Measurements from ENCODE around the gene PRKCQ.

Gene PRKCQ

GRCh38 chr10:6607778-6608177 is 27.7 kb upstream of the PRKCQ start:
- no peak overlapping the region for H3K4ac ChIP-seq (ENCODE audit: low read depth, low read length)
- H3K79me1 ChIP-seq (ENCODE audit: low read length) = no peaks in the 10 kb centered on the region
- no peak overlapping the region for H3K23ac ChIP-seq (ENCODE audit: low read length)
- H3K9ac ChIP-seq (ENCODE audit: low read length) = no peak overlapping the region
- no peak overlapping the region for H2AFZ ChIP-seq (ENCODE audit: insufficient read depth, low read length, poor library complexity)
- H4K91ac ChIP-seq (ENCODE audit: low read depth, low read length) = no peak overlapping the region
- no peak overlapping the region for H3K14ac ChIP-seq (ENCODE audit: low read length)
- no peak overlapping the region for H3K4me3 ChIP-seq (ENCODE audit: low read depth, low read length)
- H3K27me3 ChIP-seq (ENCODE audit: insufficient read depth, low read length) = no peaks in the 10 kb centered on the region
- no peak overlapping the region for H2AK5ac ChIP-seq (ENCODE audit: low read length)
- DNase-seq = peak in 1 of 2 donors; percentile 33
- no peak overlapping the region for H4K12ac ChIP-seq (ENCODE audit: low read depth, low read length)
- no peak overlapping the region for H4K8ac ChIP-seq (ENCODE audit: low read depth, low read length)
- no peak overlapping the region for H2BK120ac ChIP-seq (ENCODE audit: insufficient read depth, low read length, poor library complexity)
- H3K27ac ChIP-seq (ENCODE audit: low read depth, low read length) = no peak overlapping the region
- peaks cover 3% of the 10 kb centered on the region for H3K9me3 ChIP-seq (ENCODE audit: insufficient read depth, low read depth, low read length)
- no peaks in the 10 kb centered on the region for H3K36me3 ChIP-seq (ENCODE audit: control insufficient read depth in 1 of 2, insufficient read depth in 2 of 2, low read length in 2 of 2)
- H3K4me1 ChIP-seq (ENCODE audit: control insufficient read depth in 1 of 2, insufficient read depth in 2 of 2, low read length in 2 of 2) = peaks cover 0 to 2% of the 10 kb centered on the region in 2 experiments
- H2BK12ac ChIP-seq (ENCODE audit: low read length) = no peak overlapping the region
- H3K18ac ChIP-seq (ENCODE audit: low read length) = no peak overlapping the region
- no peak overlapping the region for H2BK5ac ChIP-seq (ENCODE audit: low read depth, low read length, poor library complexity)
- no peaks in the 10 kb centered on the region for H3K79me2 ChIP-seq (ENCODE audit: control insufficient read depth, insufficient read depth, low read length, poor library complexity)
- H3K4me2 ChIP-seq (ENCODE audit: low read length) = no peak overlapping the region
- WGBS (ENCODE audit: extremely low coverage, insufficient coverage, insufficient read length) = no CpG with 5 or more reads among the region's 2 CpGs

- no peak overlapping the region for H2BK5ac ChIP-seq (ENCODE audit: low read depth, low read length, poor library complexity)
- WGBS (ENCODE audit: extremely low coverage, insufficient coverage, insufficient read length) = no CpG with 5 or more reads among the region's 3 CpGs
- no peak overlapping the region for H2BK12ac ChIP-seq (ENCODE audit: low read length)
- no peak overlapping the region for H3K4me3 ChIP-seq (ENCODE audit: low read depth, low read length)
- H3K36me3 ChIP-seq (ENCODE audit: control insufficient read depth in 1 of 2, insufficient read depth in 2 of 2, low read length in 2 of 2) = no peaks in the 10 kb centered on the region
- no peaks in the 10 kb centered on the region for H3K79me2 ChIP-seq (ENCODE audit: control insufficient read depth, insufficient read depth, low read length, poor library complexity)
- H3K27ac ChIP-seq (ENCODE audit: low read depth, low read length) = no peak overlapping the region
- H3K4ac ChIP-seq (ENCODE audit: low read depth, low read length) = no peak overlapping the region
- no peaks in the 10 kb centered on the region for H3K27me3 ChIP-seq (ENCODE audit: insufficient read depth, low read length)
- no peak overlapping the region for H3K18ac ChIP-seq (ENCODE audit: low read length)
- no peak overlapping the region for H4K8ac ChIP-seq (ENCODE audit: low read depth, low read length)
- DNase-seq = no peak
- H4K91ac ChIP-seq (ENCODE audit: low read depth, low read length) = no peak overlapping the region
- no peak overlapping the region for H2BK120ac ChIP-seq (ENCODE audit: insufficient read depth, low read length, poor library complexity)
- no peak overlapping the region for H3K9ac ChIP-seq (ENCODE audit: low read length)
- H4K12ac ChIP-seq (ENCODE audit: low read depth, low read length) = no peak overlapping the region
- no peak overlapping the region for H2AK5ac ChIP-seq (ENCODE audit: low read length)
- H2AFZ ChIP-seq (ENCODE audit: insufficient read depth, low read length, poor library complexity) = no peak overlapping the region
- H3K4me2 ChIP-seq (ENCODE audit: low read length) = no peak overlapping the region
- H3K79me1 ChIP-seq (ENCODE audit: low read length) = no peaks in the 10 kb centered on the region
- peaks cover 3% of the 10 kb centered on the region for H3K9me3 ChIP-seq (ENCODE audit: insufficient read depth, low read depth, low read length)
- no peak overlapping the region for H3K23ac ChIP-seq (ENCODE audit: low read length)
- no peak overlapping the region for H3K14ac ChIP-seq (ENCODE audit: low read length)
- H3K4me1 ChIP-seq (ENCODE audit: control insufficient read depth in 1 of 2, insufficient read depth in 2 of 2, low read length in 2 of 2) = peaks cover 0 to 2% of the 10 kb centered on the region in 2 experiments
Measured at GRCh38 chr10:6607182-6607581, 27.1 kb upstream of the PRKCQ start.

- WGBS (ENCODE audit: extremely low coverage, insufficient coverage, insufficient read length) = no CpG with 5 or more reads among the region's 15 CpGs
- Histone ChIP-seq H2BK5ac (ENCODE audit: low read depth, low read length, poor library complexity) (no peak overlapping the region), H3K79me2 (ENCODE audit: control insufficient read depth, insufficient read depth, low read length, poor library complexity) (no peaks in the 10 kb centered on the region), H3K4me1 (ENCODE audit: control insufficient read depth in 1 of 2, insufficient read depth in 2 of 2, low read length in 2 of 2) (peaks cover 0 to 4% of the 10 kb centered on the region in 2 experiments), H3K27me3 (ENCODE audit: insufficient read depth, low read length) (no peaks in the 10 kb centered on the region), H3K4me2 (ENCODE audit: low read length) (no peak overlapping the region), H3K79me1 (ENCODE audit: low read length) (no peaks in the 10 kb centered on the region), H3K4ac (ENCODE audit: low read depth, low read length) (no peak overlapping the region), H2BK12ac (ENCODE audit: low read length) (no peak overlapping the region), H3K4me3 (ENCODE audit: low read depth, low read length) (no peak overlapping the region), H3K9me3 (ENCODE audit: insufficient read depth, low read depth, low read length) (peaks cover 4% of the 10 kb centered on the region), H3K27ac (ENCODE audit: low read depth, low read length) (no peak overlapping the region), H3K9ac (ENCODE audit: low read length) (no peak overlapping the region), H2BK120ac (ENCODE audit: insufficient read depth, low read length, poor library complexity) (no peak overlapping the region), H3K36me3 (ENCODE audit: control insufficient read depth in 1 of 2, insufficient read depth in 2 of 2, low read length in 2 of 2) (no peaks in the 10 kb centered on the region), H4K8ac (ENCODE audit: low read depth, low read length) (no peak overlapping the region), H3K14ac (ENCODE audit: low read length) (no peak overlapping the region), H2AK5ac (ENCODE audit: low read length) (no peak overlapping the region), H2AFZ (ENCODE audit: insufficient read depth, low read length, poor library complexity) (no peak overlapping the region), H3K23ac (ENCODE audit: low read length) (no peak overlapping the region), H4K12ac (ENCODE audit: low read depth, low read length) (no peak overlapping the region), H3K18ac (ENCODE audit: low read length) (no peak overlapping the region), H4K91ac (ENCODE audit: low read depth, low read length) (no peak overlapping the region)
- peak; percentile 33 to 81 for DNase-seq
Measured at GRCh38 chr10:6603142-6604125, 23.4 kb upstream of the PRKCQ start.

GRCh38 chr10:6602700-6603084 is 22.6 kb upstream of the PRKCQ start:
- Histone ChIP-seq H2BK12ac (ENCODE audit: low read length) (no peak overlapping the region), H3K23ac (ENCODE audit: low read length) (no peak overlapping the region), H3K4me2 (ENCODE audit: low read length) (no peak overlapping the region), H3K4ac (ENCODE audit: low read depth, low read length) (no peak overlapping the region), H3K4me3 (ENCODE audit: low read depth, low read length) (no peak overlapping the region), H3K27ac (ENCODE audit: low read depth, low read length) (no peak overlapping the region), H3K14ac (ENCODE audit: low read length) (no peak overlapping the region), H4K8ac (ENCODE audit: low read depth, low read length) (no peak overlapping the region), H2BK120ac (ENCODE audit: insufficient read depth, low read length, poor library complexity) (no peak overlapping the region), H3K36me3 (ENCODE audit: control insufficient read depth in 1 of 2, insufficient read depth in 2 of 2, low read length in 2 of 2) (no peaks in the 10 kb centered on the region), H3K9ac (ENCODE audit: low read length) (no peak overlapping the region), H3K27me3 (ENCODE audit: insufficient read depth, low read length) (no peaks in the 10 kb centered on the region), H4K91ac (ENCODE audit: low read depth, low read length) (no peak overlapping the region), H2AK5ac (ENCODE audit: low read length) (no peak overlapping the region), H3K18ac (ENCODE audit: low read length) (no peak overlapping the region), H2AFZ (ENCODE audit: insufficient read depth, low read length, poor library complexity) (no peak overlapping the region), H3K4me1 (ENCODE audit: control insufficient read depth in 1 of 2, insufficient read depth in 2 of 2, low read length in 2 of 2) (peaks cover 0 to 4% of the 10 kb centered on the region in 2 experiments), H3K79me2 (ENCODE audit: control insufficient read depth, insufficient read depth, low read length, poor library complexity) (no peaks in the 10 kb centered on the region), H4K12ac (ENCODE audit: low read depth, low read length) (no peak overlapping the region), H3K79me1 (ENCODE audit: low read length) (no peaks in the 10 kb centered on the region), H2BK5ac (ENCODE audit: low read depth, low read length, poor library complexity) (no peak overlapping the region), H3K9me3 (ENCODE audit: insufficient read depth, low read depth, low read length) (peaks cover 2% of the 10 kb centered on the region)
- no peak for DNase-seq
- WGBS (ENCODE audit: extremely low coverage, insufficient coverage, insufficient read length) = no CpG with 5 or more reads among the region's 1 CpG
